Cardiac fibroblast (primary cell): ENCODE data around the gene GNA12.
A peak's percentile ranks its signal among the peaks of the same experiment; 100 is the strongest.

Experiments
- DNase-seq, 2 donors: peaks; one replicate each; pipeline versions ENCODE4 v3.0.0 to v3.0.0-alpha.2; 2010; ENCODE audit warnings: low read depth in 2 of 2
- H3K4me3 ChIP-seq, 2 donors: replicated peaks in 1 of 2; 1 replicate in 1 of 2; 2 replicates in 1 of 2; pipeline ENCODE4 v1.5.1; 2011; ENCODE audit warnings: low read depth in 2 of 2, low read length in 2 of 2, mild to moderate bottlenecking in 2 of 2, moderate library complexity in 1 of 2
- CTCF ChIP-seq: IDR thresholded peaks from one replicate; pipeline ENCODE4 v1.5.1; 2011; ENCODE audit warnings: low read depth, mild to moderate bottlenecking, low read length, inconsistent platforms

GNA12 gene

GRCh38 chr7:2775376-2775775, 68.7 kb downstream of the GNA12 start:
- no peak for TF ChIP-seq CTCF
- H3K4me3 ChIP-seq = no peak overlapping the region
- DNase-seq = no peak

GRCh38 chr7:2774935-2775334, 69.2 kb downstream of the GNA12 start:
- no peak for DNase-seq
- no peak overlapping the region for H3K4me3 ChIP-seq
- no peak for TF ChIP-seq CTCF

GRCh38 chr7:2774280-2774679, 69.8 kb downstream of the GNA12 start:
- no peak for DNase-seq
- no peak for TF ChIP-seq CTCF
- no peak overlapping the region for H3K4me3 ChIP-seq

- no peak overlapping the region for H3K4me3 ChIP-seq
- no peak for TF ChIP-seq CTCF
- DNase-seq = no peak
Observed at GRCh38 chr7:2773608-2774007, 70.5 kb downstream of the GNA12 start.

- DNase-seq = peak in 1 of 2 donors; percentile 54
- TF ChIP-seq CTCF = no peak
- H3K4me3 ChIP-seq = no peak overlapping the region
Observed at GRCh38 chr7:2771274-2771731, 72.8 kb downstream of the GNA12 start.

GRCh38 chr7:2764621-2765020, 79.5 kb downstream of the GNA12 start:
- no peak for DNase-seq
- no peak overlapping the region for H3K4me3 ChIP-seq
- TF ChIP-seq CTCF = no peak

GRCh38 chr7:2763597-2763996, 80.5 kb downstream of the GNA12 start:
- peak in 1 of 2 donors; percentile 20 for DNase-seq
- TF ChIP-seq CTCF = no peak
- H3K4me3 ChIP-seq = no peak overlapping the region
